ENCODE measurements around the gene UBE2R2.

- TF ChIP-seq CTCF (IDR thresholded peaks at IDR 0.05; ENCODE audit: poor library complexity, severe bottlenecking): peak; percentile 50
- peak; percentile 40 for TF ChIP-seq SMC3 (conservative IDR thresholded peaks at IDR 0.05; ENCODE audit: poor library complexity)
- no peak for TF ChIP-seq TAF1 (IDR thresholded peaks at IDR 0.05; ENCODE audit: low read depth)
- no peak for TF ChIP-seq EZH2 (IDR thresholded peaks at IDR 0.05; ENCODE audit: borderline replicate concordance, insufficient read depth, low read length, poor library complexity, severe bottlenecking)
- no peak for TF ChIP-seq EP300 (conservative IDR thresholded peaks at IDR 0.05; ENCODE audit: poor library complexity, severe bottlenecking)
- no peak for TF ChIP-seq POLR2AphosphoS5 (IDR thresholded peaks at IDR 0.05)
These were observed 35.4 kb downstream of the UBE2R2 start for GRCh38 chr9:33852216-33852826.

All from neural cell (in vitro differentiated cells).